ENCODE data around the gene NOC3L. TPM values are rescaled to one million over a fixed set of nuclear protein-coding genes. Genes with fewer than 3 reads are reported as not detected.

The NOC3L gene
- total RNA-seq, 4 donors from 2014 or later = 11.3 to 24.8 (median 18.5) TPM

GRCh38 chr10:94320285-94320914 is 42.3 kb downstream of the NOC3L start:
- WGBS, 2 donors = 12 to 21% methylated on average over 2 of the region's 2 CpGs
- no peaks in the 10 kb centered on the region for H3K9me3 ChIP-seq
- peaks cover 0 to 37% (median 5%) of the 10 kb centered on the region in 3 donors for H3K36me3 ChIP-seq
- no peak overlapping the region for H3K4me3 ChIP-seq
- intact Hi-C loops (cut with DNase I) = loop anchor here (5.0 kb wide), 1 partner anchor 403 kb away; no protein-coding TSS in a partner anchor
- peaks cover 0 to 18% (median 0%) of the 10 kb centered on the region in 3 donors for H3K4me1 ChIP-seq
- DNase-seq = no peak
- no peak overlapping the region for H3K27ac ChIP-seq
- TF ChIP-seq CTCF (IDR thresholded peaks at IDR 0.05) (peak; percentile 66 to 89 (median 80)), POLR2A (IDR thresholded peaks at IDR 0.05) (no peak)
- H3K27me3 ChIP-seq = no peaks in the 10 kb centered on the region

GRCh38 chr10:94316560-94316959 is 46.2 kb downstream of the NOC3L start:
- intact Hi-C loops (cut with DNase I) = no loop called here
- H3K27me3 ChIP-seq = no peaks in the 10 kb centered on the region
- no peak overlapping the region for H3K4me3 ChIP-seq
- 33 to 38% methylated on average over 1 of the region's 1 CpG for WGBS, 2 donors
- peak overlapping the region in 1 of 4 donors; percentile 52 for H3K27ac ChIP-seq
- H3K36me3 ChIP-seq = peaks cover 0 to 6% (median 0%) of the 10 kb centered on the region in 3 donors
- H3K4me1 ChIP-seq = peaks cover 0 to 23% (median 3%) of the 10 kb centered on the region in 3 donors
- H3K9me3 ChIP-seq = no peaks in the 10 kb centered on the region
- no peak for DNase-seq
- TF ChIP-seq CTCF (IDR thresholded peaks at IDR 0.05) = no peak
- no peak for TF ChIP-seq POLR2A (IDR thresholded peaks at IDR 0.05)

- DNase-seq = no peak
- H3K36me3 ChIP-seq = peaks cover 0 to 6% (median 0%) of the 10 kb centered on the region in 3 donors
- no peak overlapping the region for H3K4me3 ChIP-seq
- no peaks in the 10 kb centered on the region for H3K9me3 ChIP-seq
- TF ChIP-seq POLR2A (IDR thresholded peaks at IDR 0.05) (no peak), CTCF (IDR thresholded peaks at IDR 0.05) (no peak)
- peaks cover 0 to 23% (median 3%) of the 10 kb centered on the region in 3 donors for H3K4me1 ChIP-seq
- H3K27ac ChIP-seq = peak overlapping the region in 3 of 4 donors; percentile 26 to 52 (median 51)
- no peaks in the 10 kb centered on the region for H3K27me3 ChIP-seq
- intact Hi-C loops (cut with DNase I) = no loop called here
- WGBS, 2 donors = 26 to 35% methylated on average over 3 of the region's 3 CpGs
Observed at GRCh38 chr10:94315975-94316464, 46.7 kb downstream of the NOC3L start.

GRCh38 chr10:94315024-94315451 is 47.7 kb downstream of the NOC3L start:
- 74 to 77% methylated on average over 3 of the region's 3 CpGs for WGBS, 2 donors
- intact Hi-C loops (cut with DNase I) = no loop called here
- no peak overlapping the region for H3K4me3 ChIP-seq
- peaks cover 0 to 23% (median 3%) of the 10 kb centered on the region in 3 donors for H3K4me1 ChIP-seq
- peak overlapping the region in 2 of 4 donors; percentile 44 to 52 for H3K27ac ChIP-seq
- no peak for TF ChIP-seq POLR2A (IDR thresholded peaks at IDR 0.05)
- no peak for TF ChIP-seq CTCF (IDR thresholded peaks at IDR 0.05)
- no peaks in the 10 kb centered on the region for H3K9me3 ChIP-seq
- peaks cover 0 to 6% (median 0%) of the 10 kb centered on the region in 3 donors for H3K36me3 ChIP-seq
- DNase-seq = no peak
- no peaks in the 10 kb centered on the region for H3K27me3 ChIP-seq

GRCh38 chr10:94310369-94310768 is 52.4 kb downstream of the NOC3L start:
- Histone ChIP-seq H3K27ac (no peak overlapping the region), H3K36me3 (peaks cover 0 to 6% (median 0%) of the 10 kb centered on the region in 3 donors), H3K9me3 (no peaks in the 10 kb centered on the region), H3K4me1 (peaks cover 0 to 4% (median 3%) of the 10 kb centered on the region in 3 donors), H3K4me3 (no peak overlapping the region), H3K27me3 (peaks cover 0 to 3% (median 0%) of the 10 kb centered on the region in 4 donors)
- no peak for DNase-seq
- TF ChIP-seq CTCF (IDR thresholded peaks at IDR 0.05) = no peak
- TF ChIP-seq POLR2A (IDR thresholded peaks at IDR 0.05) = no peak
- intact Hi-C loops (cut with DNase I) = no loop called here
- WGBS, 2 donors = 79 to 93% methylated on average over 5 of the region's 6 CpGs
